ENCODE data around the gene NAALADL1. TPM values are rescaled to one million over a fixed set of nuclear protein-coding genes. Genes with fewer than 3 reads are reported as not detected.

The NAALADL1 gene
- total RNA-seq, 4 donors from 2014 or later = 2.9 to 26.3 (median 16.4) TPM

GRCh38 chr11:65008873-65009272 lies 49.5 kb downstream of the NAALADL1 start:
- TF ChIP-seq, protein P1, sequence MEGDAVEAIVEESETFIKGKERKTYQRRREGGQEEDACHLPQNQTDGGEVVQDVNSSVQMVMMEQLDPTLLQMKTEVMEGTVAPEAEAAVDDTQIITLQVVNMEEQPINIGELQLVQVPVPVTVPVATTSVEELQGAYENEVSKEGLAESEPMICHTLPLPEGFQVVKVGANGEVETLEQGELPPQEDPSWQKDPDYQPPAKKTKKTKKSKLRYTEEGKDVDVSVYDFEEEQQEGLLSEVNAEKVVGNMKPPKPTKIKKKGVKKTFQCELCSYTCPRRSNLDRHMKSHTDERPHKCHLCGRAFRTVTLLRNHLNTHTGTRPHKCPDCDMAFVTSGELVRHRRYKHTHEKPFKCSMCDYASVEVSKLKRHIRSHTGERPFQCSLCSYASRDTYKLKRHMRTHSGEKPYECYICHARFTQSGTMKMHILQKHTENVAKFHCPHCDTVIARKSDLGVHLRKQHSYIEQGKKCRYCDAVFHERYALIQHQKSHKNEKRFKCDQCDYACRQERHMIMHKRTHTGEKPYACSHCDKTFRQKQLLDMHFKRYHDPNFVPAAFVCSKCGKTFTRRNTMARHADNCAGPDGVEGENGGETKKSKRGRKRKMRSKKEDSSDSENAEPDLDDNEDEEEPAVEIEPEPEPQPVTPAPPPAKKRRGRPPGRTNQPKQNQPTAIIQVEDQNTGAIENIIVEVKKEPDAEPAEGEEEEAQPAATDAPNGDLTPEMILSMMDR (IDR thresholded peaks at IDR 0.05; ENCODE audit: low read depth) = no peak

- TF ChIP-seq, protein P1 (IDR thresholded peaks at IDR 0.05; ENCODE audit: low read depth) = no peak
Measured at GRCh38 chr11:65008016-65008415, 50.3 kb downstream of the NAALADL1 start.

GRCh38 chr11:65003282-65003681 lies 55.1 kb downstream of the NAALADL1 start:
- TF ChIP-seq, protein P1 (IDR thresholded peaks at IDR 0.05; ENCODE audit: low read depth) = no peak

GRCh38 chr11:65002706-65003105 lies 55.6 kb downstream of the NAALADL1 start:
- TF ChIP-seq, protein P1 (IDR thresholded peaks at IDR 0.05; ENCODE audit: low read depth) = no peak

DNA sequence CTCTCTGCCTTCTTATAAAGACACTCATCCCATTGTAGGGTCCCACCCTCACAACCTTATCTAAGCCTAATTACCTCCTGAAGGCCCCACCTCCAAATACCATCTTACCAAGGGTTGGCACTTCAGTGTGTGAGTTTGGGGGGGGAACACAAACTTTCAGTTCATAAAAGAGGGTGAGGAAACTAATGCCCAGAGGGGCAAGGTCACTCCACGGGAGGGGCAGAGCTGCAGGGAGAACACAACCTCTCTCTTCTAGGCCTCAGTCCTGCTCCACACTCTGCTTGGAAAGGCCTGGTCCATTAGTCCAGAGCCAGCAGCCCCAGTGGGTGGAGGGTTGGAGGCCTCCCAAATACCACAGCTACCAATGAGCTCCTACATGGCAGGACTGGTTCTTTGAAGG lies 58.9 kb downstream of the NAALADL1 start:
- TF ChIP-seq, protein P1 (IDR thresholded peaks at IDR 0.05; ENCODE audit: low read depth) = no peak

DNA sequence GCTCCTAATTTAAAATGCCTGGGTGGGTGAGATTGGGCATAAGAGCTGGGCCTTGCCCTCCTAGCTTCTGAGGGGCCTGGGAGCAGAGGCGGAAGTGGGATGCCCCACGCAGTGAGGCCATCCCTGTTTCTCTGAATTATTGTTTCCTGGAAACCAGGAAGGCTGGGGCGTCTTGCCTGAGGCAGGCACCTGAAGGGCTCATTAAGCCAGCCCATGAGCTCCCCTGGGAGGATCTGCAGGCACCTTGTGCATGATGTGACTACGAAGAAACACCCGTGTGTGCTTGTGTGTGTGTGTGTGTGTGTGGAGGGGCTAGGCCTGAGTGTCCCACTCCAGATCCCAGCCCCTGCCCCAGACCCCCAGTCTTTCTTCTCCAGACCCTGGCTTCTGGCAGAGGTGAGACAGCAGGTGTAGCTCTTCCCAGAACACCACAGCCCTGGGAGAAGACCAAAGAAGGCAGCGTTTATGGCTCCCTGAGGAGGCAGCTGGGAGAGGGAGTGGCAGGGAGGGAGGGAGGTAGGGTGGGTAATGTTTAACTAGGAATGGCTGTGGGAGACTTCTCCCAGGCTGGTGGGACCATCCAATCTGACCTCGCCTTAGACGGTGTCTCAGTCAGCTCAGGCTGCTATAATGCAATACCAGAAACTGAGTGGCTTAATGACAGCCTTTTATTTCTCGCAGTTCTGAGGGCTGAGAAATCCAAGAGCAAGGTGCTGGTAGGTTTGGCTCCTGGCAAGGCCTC lies 59.5 kb downstream of the NAALADL1 start:
- TF ChIP-seq, protein P1 (IDR thresholded peaks at IDR 0.05; ENCODE audit: low read depth) = no peak

DNA sequence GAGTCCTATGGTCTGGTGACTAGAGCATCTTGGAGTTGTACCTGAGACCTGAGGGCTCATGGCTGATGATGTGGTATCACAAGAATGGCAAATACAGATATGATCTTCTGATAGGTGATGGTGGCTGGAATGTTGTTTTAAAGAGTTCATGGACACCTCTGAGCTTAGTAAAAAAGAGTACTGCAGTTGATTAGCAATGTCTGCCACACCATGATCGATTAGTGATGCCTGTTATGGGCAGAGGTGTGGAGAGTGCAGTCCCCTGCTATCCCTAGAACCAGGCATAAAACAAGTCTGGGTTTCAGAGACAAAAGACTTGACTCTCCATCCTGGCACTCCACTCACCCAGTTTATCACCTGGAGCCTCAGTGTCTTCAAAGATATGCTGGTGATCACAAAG lies 60.2 kb downstream of the NAALADL1 start:
- TF ChIP-seq, protein P1 (IDR thresholded peaks at IDR 0.05; ENCODE audit: low read depth) = no peak
